Breast epithelium (tissue), 4 donors: Measurements from ENCODE around the gene KAT6B. TPM values are rescaled to one million over a fixed set of nuclear protein-coding genes. Genes with fewer than 3 reads are reported as not detected.

ENCODE experiments used
- DNase-seq, 2 donors: peaks; one replicate each; pipeline ENCODE4 v3.0.0-alpha.2; 2019; ENCODE audit warnings: low spot score in 2 of 2
- H3K27ac ChIP-seq, 2 donors: fragments of 200-600 bp; sonication (generic) in 1 of 2; one replicate each; pipeline ENCODE4 v1.5.1; 2016 to 2019; ENCODE audit warnings: mild to moderate bottlenecking in 1 of 2
- H3K27me3 ChIP-seq, 2 donors: fragments of 200-600 bp; sonication (generic) in 1 of 2; one replicate each; pipeline versions ENCODE4 v1.5.1 to v1.6.0; 2017 to 2019; ENCODE audit warnings: control low read depth in 1 of 2, mild to moderate bottlenecking in 1 of 2
- H3K36me3 ChIP-seq: fragments of 200-600 bp; one replicate; pipeline ENCODE4 v1.5.1; 2019
- H3K4me1 ChIP-seq, 2 donors: fragments of 200-600 bp; sonication (generic); one replicate each; pipeline ENCODE4 v1.5.1; 2016 to 2019; ENCODE audit warnings: control low read depth in 1 of 2
- H3K4me3 ChIP-seq, 3 donors: fragments of 200-600 bp; sonication (generic); 1 replicate in 2 of 3; 2 replicates in 1 of 3; pipeline ENCODE4 v1.5.1; 2016 to 2019; ENCODE audit warnings: mild to moderate bottlenecking in 3 of 3, moderate library complexity in 2 of 3
- H3K9me3 ChIP-seq, 2 donors: fragments of 200-600 bp; sonication (generic) in 1 of 2; one replicate each; pipeline ENCODE4 v1.5.1; 2016 to 2019; ENCODE audit warnings: control low read depth in 1 of 2
- CTCF ChIP-seq, 3 donors: fragments of 450-650 bp; IDR thresholded peaks; one replicate each; pipeline ENCODE4 v1.5.1; 2016 to 2017; ENCODE audit warnings: antibody characterized with exemption in 3 of 3, mild to moderate bottlenecking in 3 of 3, moderate library complexity in 3 of 3
- POLR2A ChIP-seq: fragments of 450-650 bp; IDR thresholded peaks from one replicate; pipeline ENCODE4 v1.6.1; 2016; ENCODE audit warnings: antibody characterized with exemption, mild to moderate bottlenecking, moderate library complexity
- POLR2AphosphoS5 ChIP-seq, 3 donors: sonication (generic); formaldehyde crosslinking; IDR thresholded peaks; one replicate each; pipeline ENCODE4 v1.6.1; 2017; ENCODE audit warnings: antibody characterized with exemption in 3 of 3
- intact Hi-C: fragments of 100-400 bp; cut with DNase I; formaldehyde crosslinking; loops from one replicate; pipeline ENCODE4 v1.15.1; 2023; ENCODE audit warnings: low total_unique reads
- total RNA-seq, 3 donors: library from RNA; depleted of rRNA; stranded (reverse); fragments of >200 nt; gene quantifications; one replicate each; pipeline ENCODE4 v1.1.0, GENCODE V29; 2016

Gene KAT6B
- total RNA-seq, 3 donors from 2014 or later = 46.2 to 90.3 (median 55.7) TPM

- Histone ChIP-seq H3K27me3 (no peaks in the 10 kb centered on the region), H3K4me1 (no peaks in the 10 kb centered on the region), H3K27ac (no peak overlapping the region), H3K36me3 (no peaks in the 10 kb centered on the region), H3K9me3 (no peaks in the 10 kb centered on the region), H3K4me3 (no peak overlapping the region)
- TF ChIP-seq POLR2AphosphoS5 (IDR thresholded peaks at IDR 0.05) (no peak), POLR2A (no peak), CTCF (IDR thresholded peaks at IDR 0.05) (no peak)
- intact Hi-C loops = no loop called here
- DNase-seq = no peak
These were observed 209.7 kb downstream of the KAT6B start for GRCh38 chr10:75035975-75036708.

GRCh38 chr10:75037171-75038153, 211.1 kb downstream of the KAT6B start:
- no peak for DNase-seq
- H3K36me3 ChIP-seq = no peaks in the 10 kb centered on the region
- no peak overlapping the region for H3K4me3 ChIP-seq
- H3K4me1 ChIP-seq = no peaks in the 10 kb centered on the region
- intact Hi-C loops = no loop called here
- no peak overlapping the region for H3K27ac ChIP-seq
- no peaks in the 10 kb centered on the region for H3K27me3 ChIP-seq
- no peaks in the 10 kb centered on the region for H3K9me3 ChIP-seq
- TF ChIP-seq POLR2A = no peak
- no peak for TF ChIP-seq CTCF (IDR thresholded peaks at IDR 0.05)
- TF ChIP-seq POLR2AphosphoS5 (IDR thresholded peaks at IDR 0.05) = no peak

- DNase-seq = no peak
- no peaks in the 10 kb centered on the region for H3K27me3 ChIP-seq
- intact Hi-C loops = no loop called here
- H3K9me3 ChIP-seq = no peaks in the 10 kb centered on the region
- no peak for TF ChIP-seq POLR2AphosphoS5 (IDR thresholded peaks at IDR 0.05)
- TF ChIP-seq POLR2A = no peak
- TF ChIP-seq CTCF (IDR thresholded peaks at IDR 0.05) = no peak
- H3K4me3 ChIP-seq = no peak overlapping the region
- H3K27ac ChIP-seq = no peak overlapping the region
- no peaks in the 10 kb centered on the region for H3K4me1 ChIP-seq
- H3K36me3 ChIP-seq = no peaks in the 10 kb centered on the region
These were observed 211.9 kb downstream of the KAT6B start for GRCh38 chr10:75038335-75038734.

GRCh38 chr10:75040576-75040975, 214.2 kb downstream of the KAT6B start:
- Histone ChIP-seq H3K36me3 (no peaks in the 10 kb centered on the region), H3K9me3 (no peaks in the 10 kb centered on the region), H3K4me3 (no peak overlapping the region), H3K4me1 (no peaks in the 10 kb centered on the region), H3K27me3 (no peaks in the 10 kb centered on the region), H3K27ac (no peak overlapping the region)
- no peak for DNase-seq
- TF ChIP-seq POLR2A = no peak
- no peak for TF ChIP-seq CTCF (IDR thresholded peaks at IDR 0.05)
- TF ChIP-seq POLR2AphosphoS5 (IDR thresholded peaks at IDR 0.05) = no peak
- intact Hi-C loops = no loop called here
